ENCODE measurements around the gene TFF3. TPM values are rescaled to one million over a fixed set of nuclear protein-coding genes. Genes with fewer than 3 reads are reported as not detected.

Gene TFF3
- total RNA-seq, 2 experiments from 2014 or later, result not detected

DNA sequence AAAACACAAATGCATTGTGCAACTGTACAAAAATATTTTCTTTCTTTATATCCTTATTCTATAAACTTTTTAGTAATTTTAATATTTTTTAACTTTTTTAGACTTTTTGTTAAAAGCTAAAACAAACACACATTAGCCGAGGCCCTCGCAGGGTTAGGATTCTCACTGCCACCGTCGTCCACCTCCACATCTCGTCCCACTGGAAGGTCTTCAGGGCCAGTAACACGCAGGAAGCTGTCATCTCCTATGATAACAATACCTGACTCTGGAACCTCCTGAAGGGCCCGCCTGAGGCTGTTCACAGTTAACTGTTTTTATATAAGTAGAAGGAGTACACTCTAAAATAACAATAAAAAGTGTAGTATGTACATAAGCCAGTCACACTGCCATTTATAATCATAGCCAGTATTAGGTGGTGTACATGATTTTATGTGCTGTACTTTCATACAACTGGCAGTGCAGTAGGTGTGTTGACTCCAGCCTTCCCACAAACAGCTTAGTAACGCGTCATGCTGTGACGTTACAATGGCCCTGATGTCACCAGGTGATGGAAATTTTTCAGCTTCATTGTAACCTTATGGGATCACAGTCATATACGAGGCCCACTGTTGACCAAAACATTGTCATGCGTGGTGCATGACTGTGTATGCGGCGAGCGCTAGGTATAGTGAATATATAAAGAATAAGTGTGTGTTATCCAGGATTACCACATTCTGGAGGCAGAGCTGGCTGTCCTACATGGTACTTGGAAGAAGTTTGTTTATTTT, 26.8 kb upstream of the TFF3 start:
- DNase-seq (ENCODE audit: low spot score), result no peak
- Histone ChIP-seq H3K79me2 (ENCODE audit: insufficient read depth, low read depth, low read length) (no peaks in the 10 kb centered on the region), H4K20me1 (ENCODE audit: insufficient read depth, low read length) (no peaks in the 10 kb centered on the region), H3K4me2 (ENCODE audit: low read length) (no peak overlapping the region), H3K27ac (ENCODE audit: low read depth, low read length, poor library complexity, severe bottlenecking) (no peak overlapping the region), H3K9me3 (ENCODE audit: low read length) (0 out of 2 replicates have a peak, but pooled peaks cover 3% of the 10 kb centered on the region), H3K4me3 (ENCODE audit: low read depth, low read length, poor library complexity, severe bottlenecking) (no peak overlapping the region), H2AFZ (ENCODE audit: low read length) (no peak overlapping the region), H3K4me1 (ENCODE audit: insufficient read depth, low read length, poor library complexity, severe bottlenecking) (no peaks in the 10 kb centered on the region), H3K9me2 (ENCODE audit: insufficient read depth, low read length) (no peaks in the 10 kb centered on the region), H3K36me3 (ENCODE audit: insufficient read depth, low read length) (no peaks in the 10 kb centered on the region)
- intact Hi-C loops (cut with micrococcal nuclease; ENCODE audit: unreplicated experiment), result no loop called here
- BruUV-seq (replicated peaks), result no TSS peak
- ChIA-PET CTCF (ENCODE audit: unreplicated experiment) (no interaction called here), POLR2A (interaction anchor here (0.7 to 2.0 kb wide), 2 partner anchors 21 to 127 kb away, joined by 3 to 4 read pairs; no protein-coding TSS in a partner anchor)
- no peak for TF ChIP-seq EZH2phosphoT487 (IDR thresholded peaks at IDR 0.05; ENCODE audit: borderline replicate concordance, low read depth, low read length)
- TF ChIP-seq, protein P1, sequence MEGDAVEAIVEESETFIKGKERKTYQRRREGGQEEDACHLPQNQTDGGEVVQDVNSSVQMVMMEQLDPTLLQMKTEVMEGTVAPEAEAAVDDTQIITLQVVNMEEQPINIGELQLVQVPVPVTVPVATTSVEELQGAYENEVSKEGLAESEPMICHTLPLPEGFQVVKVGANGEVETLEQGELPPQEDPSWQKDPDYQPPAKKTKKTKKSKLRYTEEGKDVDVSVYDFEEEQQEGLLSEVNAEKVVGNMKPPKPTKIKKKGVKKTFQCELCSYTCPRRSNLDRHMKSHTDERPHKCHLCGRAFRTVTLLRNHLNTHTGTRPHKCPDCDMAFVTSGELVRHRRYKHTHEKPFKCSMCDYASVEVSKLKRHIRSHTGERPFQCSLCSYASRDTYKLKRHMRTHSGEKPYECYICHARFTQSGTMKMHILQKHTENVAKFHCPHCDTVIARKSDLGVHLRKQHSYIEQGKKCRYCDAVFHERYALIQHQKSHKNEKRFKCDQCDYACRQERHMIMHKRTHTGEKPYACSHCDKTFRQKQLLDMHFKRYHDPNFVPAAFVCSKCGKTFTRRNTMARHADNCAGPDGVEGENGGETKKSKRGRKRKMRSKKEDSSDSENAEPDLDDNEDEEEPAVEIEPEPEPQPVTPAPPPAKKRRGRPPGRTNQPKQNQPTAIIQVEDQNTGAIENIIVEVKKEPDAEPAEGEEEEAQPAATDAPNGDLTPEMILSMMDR (conservative IDR thresholded peaks at IDR 0.05; ENCODE audit: low read length), result no peak

DNA sequence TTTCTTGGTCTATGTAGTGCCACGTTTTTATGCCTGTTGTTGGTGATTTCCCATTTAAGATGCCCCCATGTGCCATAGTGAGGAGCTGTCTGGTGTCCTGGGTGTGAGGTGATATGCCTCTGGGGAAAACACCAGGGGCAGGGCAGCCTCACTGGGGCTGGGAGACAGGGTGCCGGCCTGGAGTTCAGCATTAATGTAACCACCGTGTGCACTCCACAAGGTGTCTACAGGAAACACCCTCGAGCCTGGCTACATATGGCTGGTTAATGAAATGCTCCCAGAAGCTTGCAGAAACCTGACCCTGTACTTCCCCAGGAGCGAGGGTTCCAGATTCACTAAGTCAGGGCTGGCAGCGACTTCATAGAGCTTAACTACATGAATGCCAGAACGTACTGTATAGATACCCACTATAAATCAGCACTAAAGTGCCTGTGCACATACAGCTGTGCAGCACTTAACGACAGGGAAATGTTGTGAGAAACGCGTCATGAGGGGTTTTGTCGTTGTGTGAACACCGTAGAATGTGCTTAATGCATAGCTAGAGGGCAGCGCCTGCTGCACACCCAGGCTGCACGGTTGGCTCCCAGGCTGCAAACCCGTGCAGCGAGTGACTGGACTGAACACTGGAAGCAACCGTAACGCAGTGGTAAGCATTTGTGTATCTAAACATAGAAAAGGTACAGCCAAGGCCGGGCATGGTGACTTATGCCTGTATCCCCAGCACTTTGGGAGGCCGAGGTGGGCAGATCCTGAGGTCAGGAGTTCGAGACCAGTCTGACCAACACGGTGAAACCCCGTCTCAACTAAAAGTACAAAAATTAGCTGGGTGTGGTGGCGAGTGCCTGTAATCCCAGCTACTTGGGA, 25.2 kb upstream of the TFF3 start:
- intact Hi-C loops (cut with micrococcal nuclease; ENCODE audit: unreplicated experiment), result no loop called here
- Histone ChIP-seq H3K36me3 (ENCODE audit: insufficient read depth, low read length) (no peaks in the 10 kb centered on the region), H3K79me2 (ENCODE audit: insufficient read depth, low read depth, low read length) (no peaks in the 10 kb centered on the region), H3K9me3 (ENCODE audit: low read length) (0 out of 2 replicates have a peak, but pooled peaks cover 5% of the 10 kb centered on the region), H4K20me1 (ENCODE audit: insufficient read depth, low read length) (no peaks in the 10 kb centered on the region), H3K9me2 (ENCODE audit: insufficient read depth, low read length) (no peaks in the 10 kb centered on the region), H3K4me3 (ENCODE audit: low read depth, low read length, poor library complexity, severe bottlenecking) (no peak overlapping the region), H3K27ac (ENCODE audit: low read depth, low read length, poor library complexity, severe bottlenecking) (no peak overlapping the region), H3K4me2 (ENCODE audit: low read length) (no peak overlapping the region), H3K4me1 (ENCODE audit: insufficient read depth, low read length, poor library complexity, severe bottlenecking) (peaks cover 6% of the 10 kb centered on the region), H2AFZ (ENCODE audit: low read length) (no peak overlapping the region)
- TF ChIP-seq, protein P1 (conservative IDR thresholded peaks at IDR 0.05; ENCODE audit: low read length), result no peak
- no peak for TF ChIP-seq EZH2phosphoT487 (IDR thresholded peaks at IDR 0.05; ENCODE audit: borderline replicate concordance, low read depth, low read length)
- POLR2A ChIA-PET, result interaction anchor here (1.0 kb wide), 1 partner anchor 52 kb away, joined by 3 read pairs; no protein-coding TSS in a partner anchor
- no TSS peak for BruUV-seq (replicated peaks)
- CTCF ChIA-PET (ENCODE audit: unreplicated experiment), result interaction anchor here (0.7 kb wide), 1 partner anchor 116 kb away, joined by 3 read pairs; no protein-coding TSS in a partner anchor
- DNase-seq (ENCODE audit: low spot score), result no peak
